Esophagus mucosa (tissue), 1 donor: ENCODE measurements around the gene ADRA2B. TPM values are rescaled to one million over a fixed set of nuclear protein-coding genes. Genes with fewer than 3 reads are reported as not detected.
"Not testable (repeated sequence)": the region's sequence is repeated elsewhere in the genome, so short reads cannot be mapped to it uniquely, and the experiment has no call there.

Experiments used
- ATAC-seq: fragments of 200-7000 bp; cut with Tn5 transposase; one replicate; pipeline ENCODE4 v1.9.1; 2020
- total RNA-seq: library from RNA; stranded (reverse); gene quantifications from one replicate; pipeline ENCODE4 v1.2.4, GENCODE V29; 2023
- donor health status: DM: yes; HTN: yes; CAD: no.

ADRA2B gene
- total RNA-seq, result not detected

- ATAC-seq, result peak; percentile 81
These were observed at the start of gene ADRA2B for GRCh38 chr2:96116424-96116878. Gene ADRA2B (minus strand): TSS chr2:96116571. CDS start chr2:96116149, 422 bp downstream.

GRCh38 chr2:96164459-96165184 is 48.3 kb upstream of the ADRA2B start:
- peak; percentile 58 for ATAC-seq

- ATAC-seq, result peak; percentile 59
These were observed 47.5 kb upstream of the ADRA2B start for GRCh38 chr2:96163768-96164429.

- ATAC-seq, result no peak
These were observed 47.0 kb upstream of the ADRA2B start for GRCh38 chr2:96163415-96163767.

- no peak for ATAC-seq
These were observed 45.5 kb upstream of the ADRA2B start for GRCh38 chr2:96161898-96162297.

GRCh38 chr2:96160366-96160765 is 44.0 kb upstream of the ADRA2B start:
- not testable (repeated sequence) for ATAC-seq

GRCh38 chr2:96159084-96159830 is 42.9 kb upstream of the ADRA2B start:
- ATAC-seq, result no peak

GRCh38 chr2:96158554-96158940 is 42.2 kb upstream of the ADRA2B start:
- no peak for ATAC-seq

GRCh38 chr2:96157649-96158553 is 41.5 kb upstream of the ADRA2B start:
- ATAC-seq, result peak; percentile 17

GRCh38 chr2:96156926-96157648 is 40.7 kb upstream of the ADRA2B start:
- no peak for ATAC-seq

GRCh38 chr2:96156011-96156820 is 39.8 kb upstream of the ADRA2B start:
- no peak for ATAC-seq

- ATAC-seq, result no peak
These were observed 38.4 kb upstream of the ADRA2B start for GRCh38 chr2:96154506-96155380.

- no peak for ATAC-seq
These were observed 37.6 kb upstream of the ADRA2B start for GRCh38 chr2:96153991-96154431.

- ATAC-seq, result no peak
These were observed 36.9 kb upstream of the ADRA2B start for GRCh38 chr2:96153291-96153713.

GRCh38 chr2:96152304-96153161 is 36.2 kb upstream of the ADRA2B start:
- no peak for ATAC-seq

- ATAC-seq, result no peak
These were observed 35.4 kb upstream of the ADRA2B start for GRCh38 chr2:96151595-96152303.

GRCh38 chr2:96150791-96151594 is 34.6 kb upstream of the ADRA2B start:
- no peak for ATAC-seq
